GM12892 (cell line): ENCODE results near the gene CTXN3.

Source experiments
- POLR2A ChIP-seq: IDR thresholded peaks from 2 replicates; pipeline ENCODE4 v1.6.1; 2011; ENCODE audit warnings: low read depth, low read length, control low read depth
- POLR2AphosphoS5 ChIP-seq: IDR thresholded peaks from 2 replicates; pipeline ENCODE4 v1.6.1; 2011; ENCODE audit warnings: low read depth, low read length, control low read depth
- TAF1 ChIP-seq: IDR thresholded peaks from 2 replicates; pipeline ENCODE4 v1.6.1; 2011; ENCODE audit warnings: low read depth, mild to moderate bottlenecking, control low read depth, low read length, borderline replicate concordance

DNA sequence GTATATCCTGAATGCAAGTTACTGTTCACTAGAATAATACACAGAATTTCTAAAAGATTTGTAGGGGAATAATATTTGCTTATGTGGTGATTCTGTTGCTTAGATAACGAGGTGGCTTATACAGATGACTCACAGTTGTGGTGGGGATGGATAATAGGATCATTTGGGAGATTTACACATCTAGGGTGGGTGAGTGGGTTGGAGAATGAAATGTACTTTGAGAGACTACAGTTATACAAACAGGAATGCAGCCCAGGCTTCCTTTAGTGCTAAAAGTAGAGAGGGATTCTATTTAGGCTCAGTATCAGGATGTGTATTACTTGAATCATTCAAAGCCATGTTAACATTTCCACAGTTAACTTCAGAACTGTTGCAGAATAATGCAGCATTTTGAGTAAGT lies 1.8 kb downstream of the CTXN3 start:
- no peak for TF ChIP-seq POLR2A
- TF ChIP-seq TAF1, result no peak
- TF ChIP-seq POLR2AphosphoS5, result no peak
